ENCODE results near the gene AGRN. TPM values are rescaled to one million over a fixed set of nuclear protein-coding genes. Genes with fewer than 3 reads are reported as not detected.
"Not testable (repeated sequence)": the region's sequence is repeated elsewhere in the genome, so short reads cannot be mapped to it uniquely, and the experiment has no call there.

AGRN gene
- total RNA-seq, 2 donors from 2014 or later = 87.7 to 92.4 TPM

- peaks cover 5% of the 10 kb centered on the region for H3K4me1 ChIP-seq (replicated peaks)
- H3K4me3 ChIP-seq = no peak overlapping the region
- intact Hi-C loops (cut with DNase I) = no loop called here
- H3K9me3 ChIP-seq = no peaks in the 10 kb centered on the region
- H3K27ac ChIP-seq = no peak overlapping the region
- no peaks in the 10 kb centered on the region for H3K36me3 ChIP-seq
- no peak for TF ChIP-seq CTCF (IDR thresholded peaks at IDR 0.05)
- no peak for TF ChIP-seq POLR2A (IDR thresholded peaks at IDR 0.05)
- peak; percentile 34 for TF ChIP-seq POLR2AphosphoS5 (IDR thresholded peaks at IDR 0.05)
- DNase-seq (ENCODE audit: low spot score) = no peak
- no peaks in the 10 kb centered on the region for H3K27me3 ChIP-seq (replicated peaks; ENCODE audit: insufficient read depth)
- 62% methylated on average over 37 of the region's 37 CpGs for WGBS
These were observed 13.4 kb upstream of the AGRN start for GRCh38 chr1:1006305-1007159.

- H3K4me1 ChIP-seq (replicated peaks) = peaks cover 12% of the 10 kb centered on the region
- WGBS = 95% methylated on average over 8 of the region's 8 CpGs
These were observed 9.8 kb upstream of the AGRN start for GRCh38 chr1:1010131-1010530.

GRCh38 chr1:1011396-1011949 is 8.4 kb upstream of the AGRN start:
- no peak for TF ChIP-seq POLR2A (IDR thresholded peaks at IDR 0.05)
- TF ChIP-seq POLR2AphosphoS5 (IDR thresholded peaks at IDR 0.05) = no peak
- intact Hi-C loops (cut with DNase I) = no loop called here
- Histone ChIP-seq H3K27ac (no peak overlapping the region), H3K4me1 (replicated peaks) (peaks cover 7% of the 10 kb centered on the region), H3K36me3 (no peaks in the 10 kb centered on the region), H3K27me3 (replicated peaks; ENCODE audit: insufficient read depth) (no peaks in the 10 kb centered on the region), H3K4me3 (no peak overlapping the region), H3K9me3 (no peaks in the 10 kb centered on the region)
- DNase-seq (ENCODE audit: low spot score) = no peak
- WGBS = 87% methylated on average over 14 of the region's 14 CpGs

More at GRCh38 chr1:1010131-1010530, 9.8 kb upstream of the AGRN start:
- H3K36me3 ChIP-seq; DNase-seq (ENCODE audit: low spot score); intact Hi-C loops (cut with DNase I); H3K9me3 ChIP-seq; H3K4me3 ChIP-seq; H3K27ac ChIP-seq; H3K27me3 ChIP-seq (replicated peaks; ENCODE audit: insufficient read depth): not testable (repeated sequence)

GRCh38 chr1:1012736-1013104 is 7.2 kb upstream of the AGRN start:
- peak overlapping the region; percentile 83 to 85 for H3K27ac ChIP-seq
- intact Hi-C loops (cut with DNase I) = not testable (repeated sequence)

GRCh38 chr1:1013105-1013921 is 6.6 kb upstream of the AGRN start, which contains the start of gene ISG15:
ISG15 (plus strand) TSS chr1:1013497; CDS start chr1:1013574, 77 bp downstream.
- 4% methylated on average over 30 of the region's 30 CpGs for WGBS

More at GRCh38 chr1:1012736-1013104, 7.2 kb upstream of the AGRN start:
- H3K4me3 ChIP-seq = peak overlapping the region; percentile 48 to 53
- not testable (repeated sequence) for H3K36me3 ChIP-seq; H3K9me3 ChIP-seq; H3K27me3 ChIP-seq (replicated peaks; ENCODE audit: insufficient read depth); H3K4me1 ChIP-seq (replicated peaks); DNase-seq (ENCODE audit: low spot score)
- 60% methylated on average over 13 of the region's 13 CpGs for WGBS

More at GRCh38 chr1:1013105-1013921, 6.6 kb upstream of the AGRN start, which contains the start of gene ISG15:
- Histone ChIP-seq H3K4me3 (peak within 1 kb of the TSS; percentile 48 to 53), H3K4me1 (replicated peaks) (peaks cover 7% of the 10 kb centered on the region), H3K27ac (peak within 1 kb of the TSS; percentile 83 to 85), H3K27me3 (replicated peaks; ENCODE audit: insufficient read depth) (no peaks in the 10 kb centered on the region), H3K36me3 (no peaks in the 10 kb centered on the region), H3K9me3 (no peaks in the 10 kb centered on the region)
- intact Hi-C loops (cut with DNase I) = no loop called here
- TF ChIP-seq POLR2A (IDR thresholded peaks at IDR 0.05) = peak; percentile 92
- peak; percentile 99 for TF ChIP-seq POLR2AphosphoS5 (IDR thresholded peaks at IDR 0.05)
- TF ChIP-seq CTCF (IDR thresholded peaks at IDR 0.05) = peak in 2 of 4 experiments; percentile 8 to 11
- DNase-seq (ENCODE audit: low spot score) = peak; percentile 87
